Measurements from ENCODE around the gene MAP4K4. TPM values are rescaled to one million over a fixed set of nuclear protein-coding genes. Genes with fewer than 3 reads are reported as not detected.
A peak's percentile ranks its signal among the peaks of the same experiment; 100 is the strongest.

The MAP4K4 gene
- total RNA-seq, 1 donor from 2014 or later: 91.9 TPM

DNA sequence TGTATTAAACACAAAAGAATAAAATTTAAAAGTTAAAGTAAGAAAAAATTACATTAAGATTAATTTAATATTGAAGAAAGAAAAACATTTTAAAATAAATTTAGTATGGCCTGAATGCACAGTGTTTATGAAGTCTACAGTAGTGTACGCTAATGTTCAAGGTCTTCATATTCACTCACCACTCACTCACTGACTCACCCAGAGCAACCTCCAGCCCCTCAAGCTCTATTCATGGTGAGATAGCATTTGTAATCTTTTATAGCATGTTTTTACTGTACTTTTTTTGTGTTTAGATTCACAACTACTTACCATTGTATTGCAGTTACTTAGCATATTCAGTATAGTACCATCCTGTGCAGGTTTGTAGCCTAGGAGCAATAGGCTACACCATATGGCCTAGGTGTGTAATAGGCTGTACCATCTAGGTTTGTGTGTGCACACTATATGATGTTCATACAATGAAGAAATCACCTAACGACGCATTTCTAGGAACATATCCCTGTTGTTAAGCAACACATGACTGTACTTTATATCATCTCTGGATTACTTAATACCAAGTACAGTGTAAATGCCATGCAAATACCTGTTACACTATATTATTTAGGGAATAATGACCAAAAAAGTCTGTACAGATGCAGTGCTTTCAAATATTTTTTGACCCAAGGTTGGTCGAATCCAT, 150.3 kb downstream of the MAP4K4 start:
- Histone ChIP-seq H3K27ac (no peak overlapping the region), H3K4me1 (peaks cover 10% of the 10 kb centered on the region), H3F3A (ENCODE audit: low read depth) (no peaks in the 10 kb centered on the region), H4K20me1 (ENCODE audit: low read depth) (peaks cover 8% of the 10 kb centered on the region), H3K79me2 (ENCODE audit: low read depth) (no peaks in the 10 kb centered on the region), H3K4me2 (no peak overlapping the region), H3K27me3 (no peaks in the 10 kb centered on the region), H3K4me3 (no peak overlapping the region), H3K36me3 (peaks cover 3% of the 10 kb centered on the region), H2AFZ (replicated peaks) (no peak overlapping the region), H3K9me3 (ENCODE audit: low read depth) (no peaks in the 10 kb centered on the region), H3K9ac (no peak overlapping the region)
- no peaks in the 10 kb centered on the region for H3K9me3 Mint-ChIP-seq
- H3K36me3 Mint-ChIP-seq: peaks cover 24% of the 10 kb centered on the region
- H3K27me3 Mint-ChIP-seq (ENCODE audit: insufficient read depth, low read depth): peaks cover 2% of the 10 kb centered on the region
- no peak overlapping the region for H3K4me3 Mint-ChIP-seq
- TF ChIP-seq, protein P1, sequence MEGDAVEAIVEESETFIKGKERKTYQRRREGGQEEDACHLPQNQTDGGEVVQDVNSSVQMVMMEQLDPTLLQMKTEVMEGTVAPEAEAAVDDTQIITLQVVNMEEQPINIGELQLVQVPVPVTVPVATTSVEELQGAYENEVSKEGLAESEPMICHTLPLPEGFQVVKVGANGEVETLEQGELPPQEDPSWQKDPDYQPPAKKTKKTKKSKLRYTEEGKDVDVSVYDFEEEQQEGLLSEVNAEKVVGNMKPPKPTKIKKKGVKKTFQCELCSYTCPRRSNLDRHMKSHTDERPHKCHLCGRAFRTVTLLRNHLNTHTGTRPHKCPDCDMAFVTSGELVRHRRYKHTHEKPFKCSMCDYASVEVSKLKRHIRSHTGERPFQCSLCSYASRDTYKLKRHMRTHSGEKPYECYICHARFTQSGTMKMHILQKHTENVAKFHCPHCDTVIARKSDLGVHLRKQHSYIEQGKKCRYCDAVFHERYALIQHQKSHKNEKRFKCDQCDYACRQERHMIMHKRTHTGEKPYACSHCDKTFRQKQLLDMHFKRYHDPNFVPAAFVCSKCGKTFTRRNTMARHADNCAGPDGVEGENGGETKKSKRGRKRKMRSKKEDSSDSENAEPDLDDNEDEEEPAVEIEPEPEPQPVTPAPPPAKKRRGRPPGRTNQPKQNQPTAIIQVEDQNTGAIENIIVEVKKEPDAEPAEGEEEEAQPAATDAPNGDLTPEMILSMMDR (IDR thresholded peaks at IDR 0.05): no peak
- no peak for TF ChIP-seq EZH2phosphoT487 (IDR thresholded peaks at IDR 0.05)
- no peak for TF ChIP-seq EZH2 (IDR thresholded peaks at IDR 0.05)
- H3K4me1 Mint-ChIP-seq: peaks cover 11% of the 10 kb centered on the region
- DNase-seq (ENCODE audit: low spot score): no peak
- no peak overlapping the region for H3K27ac Mint-ChIP-seq

- Histone ChIP-seq H3F3A (ENCODE audit: low read depth) (no peaks in the 10 kb centered on the region), H3K4me3 (no peak overlapping the region), H2AFZ (replicated peaks) (no peak overlapping the region), H3K4me2 (no peak overlapping the region), H3K36me3 (peaks cover 3% of the 10 kb centered on the region), H3K27ac (no peak overlapping the region), H3K9me3 (ENCODE audit: low read depth) (no peaks in the 10 kb centered on the region), H3K79me2 (ENCODE audit: low read depth) (no peaks in the 10 kb centered on the region), H3K9ac (peak overlapping the region; percentile 11), H3K27me3 (no peaks in the 10 kb centered on the region), H4K20me1 (ENCODE audit: low read depth) (peaks cover 8% of the 10 kb centered on the region), H3K4me1 (no peaks in the 10 kb centered on the region)
- Mint-ChIP-seq H3K4me3 (no peak overlapping the region), H3K27me3 (ENCODE audit: insufficient read depth, low read depth) (peaks cover 1% of the 10 kb centered on the region), H3K4me1 (peaks cover 2% of the 10 kb centered on the region), H3K27ac (peak overlapping the region; percentile 13), H3K9me3 (no peaks in the 10 kb centered on the region), H3K36me3 (peaks cover 26% of the 10 kb centered on the region)
- TF ChIP-seq, protein P1 (IDR thresholded peaks at IDR 0.05): no peak
- TF ChIP-seq EZH2phosphoT487 (IDR thresholded peaks at IDR 0.05): no peak
- TF ChIP-seq EZH2 (IDR thresholded peaks at IDR 0.05): no peak
- no peak for DNase-seq (ENCODE audit: low spot score)
These were observed 151.4 kb downstream of the MAP4K4 start for GRCh38 chr2:101848769-101849410.

GRCh38 chr2:101850450-101850849, 152.9 kb downstream of the MAP4K4 start:
- Mint-ChIP-seq H3K9me3 (no peaks in the 10 kb centered on the region), H3K27ac (no peak overlapping the region), H3K4me3 (no peak overlapping the region), H3K36me3 (peaks cover 30% of the 10 kb centered on the region), H3K27me3 (ENCODE audit: insufficient read depth, low read depth) (no peaks in the 10 kb centered on the region), H3K4me1 (no peaks in the 10 kb centered on the region)
- H3K4me1 ChIP-seq: no peaks in the 10 kb centered on the region
- H3K79me2 ChIP-seq (ENCODE audit: low read depth): no peaks in the 10 kb centered on the region
- no peaks in the 10 kb centered on the region for H3F3A ChIP-seq (ENCODE audit: low read depth)
- H3K4me3 ChIP-seq: no peak overlapping the region
- no peak for DNase-seq (ENCODE audit: low spot score)
- H3K27me3 ChIP-seq: no peaks in the 10 kb centered on the region
- H3K4me2 ChIP-seq: no peak overlapping the region
- H2AFZ ChIP-seq (replicated peaks): no peak overlapping the region
- H3K36me3 ChIP-seq: peaks cover 2% of the 10 kb centered on the region
- no peak for TF ChIP-seq EZH2 (IDR thresholded peaks at IDR 0.05)
- TF ChIP-seq, protein P1 (IDR thresholded peaks at IDR 0.05): no peak
- no peak for TF ChIP-seq EZH2phosphoT487 (IDR thresholded peaks at IDR 0.05)
- H3K27ac ChIP-seq: no peak overlapping the region
- H3K9me3 ChIP-seq (ENCODE audit: low read depth): no peaks in the 10 kb centered on the region
- H4K20me1 ChIP-seq (ENCODE audit: low read depth): peaks cover 8% of the 10 kb centered on the region
- H3K9ac ChIP-seq: no peak overlapping the region

Data from neural progenitor cell (in vitro differentiated cells).